ENCODE results near the gene ZFR.
"Not testable (repeated sequence)": the region's sequence is repeated elsewhere in the genome, so short reads cannot be mapped to it uniquely, and the experiment has no call there.

The ZFR gene

GRCh38 chr5:32403760-32404159, 40.8 kb downstream of the ZFR start:
- DNase-seq = no peak

DNA sequence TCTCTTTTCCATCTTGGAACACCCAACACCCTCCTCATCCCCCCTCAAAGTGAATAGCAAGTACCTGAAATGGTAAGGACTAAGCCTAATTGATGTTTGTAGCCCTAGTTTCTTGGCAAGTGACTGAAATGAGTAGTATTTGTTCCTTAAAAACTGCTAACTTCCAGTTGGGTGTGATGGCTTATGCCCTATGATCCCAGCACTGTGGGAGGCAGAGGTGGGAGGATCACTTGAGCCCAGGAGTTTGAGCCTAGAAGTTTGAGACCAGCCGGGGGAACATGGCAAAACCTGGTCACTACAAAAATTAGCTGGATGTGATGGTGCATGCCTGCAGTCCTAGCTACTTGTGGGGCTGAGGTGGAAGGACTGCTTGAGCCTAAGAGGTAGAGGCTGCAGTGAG, 44.1 kb downstream of the ZFR start:
- no peak for DNase-seq

- DNase-seq = not testable (repeated sequence)
Measured at GRCh38 chr5:32398754-32399153, 45.8 kb downstream of the ZFR start.

DNA sequence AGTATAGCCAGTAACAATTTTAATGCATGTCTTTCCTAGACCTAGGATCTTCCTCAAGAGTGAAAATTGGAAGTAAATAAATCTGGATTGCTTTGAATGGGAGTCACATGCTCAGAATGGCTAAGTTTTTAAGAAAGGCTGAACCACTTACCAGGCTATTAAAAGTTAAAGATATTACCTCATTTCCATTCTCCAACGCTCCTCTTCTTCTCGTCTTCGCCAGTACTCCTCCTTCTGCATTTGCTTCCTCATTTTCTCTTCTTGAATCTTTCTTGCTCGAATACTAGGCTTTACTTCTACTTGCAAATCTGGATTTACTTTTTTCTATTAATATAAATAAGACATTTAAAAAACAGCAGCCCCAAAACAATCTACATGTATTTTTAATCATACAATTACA, 49.6 kb downstream of the ZFR start:
- no peak for DNase-seq

DNA sequence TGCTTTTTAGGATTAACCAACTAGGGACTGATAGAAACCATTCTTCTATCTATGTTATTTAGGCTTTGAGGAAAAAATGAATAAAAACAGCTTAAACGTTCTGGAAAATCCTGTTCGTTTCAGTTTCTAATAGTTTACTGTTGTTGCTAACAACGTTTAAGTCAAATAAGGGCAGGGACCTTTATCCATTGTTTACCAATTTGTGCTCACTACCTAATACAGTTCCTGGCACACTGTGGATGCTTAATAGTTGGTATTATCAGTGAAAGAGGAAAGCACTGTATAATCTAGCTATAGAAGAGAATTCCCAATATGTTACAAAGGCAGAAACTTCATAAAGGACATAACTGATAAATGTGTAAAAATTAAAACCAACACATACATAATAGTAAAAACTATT, 52.5 kb downstream of the ZFR start:
- DNase-seq = no peak

- no peak for DNase-seq
Measured at GRCh38 chr5:32390819-32391591, 53.5 kb downstream of the ZFR start.

- DNase-seq = no peak
Measured at GRCh38 chr5:32388432-32389129, 56.0 kb downstream of the ZFR start.

- DNase-seq = no peak
Measured at GRCh38 chr5:32387841-32388240, 56.7 kb downstream of the ZFR start.

DNA sequence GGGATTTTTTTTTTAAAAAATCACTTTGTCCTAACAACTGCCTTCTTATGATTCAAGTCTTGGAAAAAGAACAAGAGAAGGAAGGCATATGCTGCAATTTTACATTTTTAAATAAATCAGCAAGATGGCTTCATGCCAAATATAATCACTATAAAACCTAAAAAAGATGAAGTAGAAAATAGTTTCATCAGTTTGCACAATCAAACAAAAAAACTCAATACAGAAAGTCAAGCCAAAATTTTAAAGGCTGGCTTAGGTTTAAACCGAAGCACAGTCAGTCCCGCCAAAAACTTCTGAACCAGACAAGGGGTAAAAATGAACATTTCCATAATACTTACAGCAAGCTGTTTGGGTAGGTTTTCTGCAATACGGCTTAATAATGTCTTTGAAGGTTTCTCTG, 57.3 kb downstream of the ZFR start:
- no peak for DNase-seq

DNA sequence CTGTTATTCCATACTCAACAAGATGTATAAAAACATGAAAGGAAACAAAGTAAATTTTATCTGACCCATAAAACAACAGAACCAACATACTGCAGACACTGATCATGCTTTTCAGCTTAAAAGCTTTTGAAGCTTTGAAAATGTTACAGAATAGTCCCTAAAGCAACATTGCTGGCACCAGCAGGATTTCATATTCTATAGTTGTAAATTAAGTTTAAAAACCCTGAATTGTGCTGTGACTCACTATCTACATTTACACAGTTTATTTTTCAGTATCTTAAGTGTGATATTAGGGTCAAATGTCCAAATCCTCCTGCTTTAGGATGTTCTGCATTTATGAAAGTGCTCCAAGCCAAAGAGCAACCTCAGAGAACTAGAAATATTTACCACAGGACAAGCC, 59.9 kb downstream of the ZFR start:
- no peak for DNase-seq

GRCh38 chr5:32383586-32383985, 61.0 kb downstream of the ZFR start:
- no peak for DNase-seq

DNA sequence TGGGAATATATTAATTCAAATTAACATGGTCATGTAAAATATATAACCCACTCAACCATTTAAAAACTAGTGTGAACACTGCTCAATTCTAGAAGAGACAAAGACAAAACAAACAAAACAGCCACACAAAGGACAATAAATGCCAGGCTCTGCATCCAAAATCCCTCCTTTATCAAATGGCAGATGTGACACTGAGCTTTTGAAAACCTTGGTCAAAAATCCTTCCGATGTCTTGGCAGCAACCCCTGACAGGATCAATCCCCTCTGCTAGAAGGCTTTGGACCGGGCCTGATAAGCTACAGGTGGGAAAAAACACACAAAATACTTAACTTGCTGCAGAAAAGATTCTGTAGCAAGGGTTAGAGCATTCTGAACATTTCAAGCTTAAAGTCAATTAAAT, 61.5 kb downstream of the ZFR start:
- no peak for DNase-seq

DNA sequence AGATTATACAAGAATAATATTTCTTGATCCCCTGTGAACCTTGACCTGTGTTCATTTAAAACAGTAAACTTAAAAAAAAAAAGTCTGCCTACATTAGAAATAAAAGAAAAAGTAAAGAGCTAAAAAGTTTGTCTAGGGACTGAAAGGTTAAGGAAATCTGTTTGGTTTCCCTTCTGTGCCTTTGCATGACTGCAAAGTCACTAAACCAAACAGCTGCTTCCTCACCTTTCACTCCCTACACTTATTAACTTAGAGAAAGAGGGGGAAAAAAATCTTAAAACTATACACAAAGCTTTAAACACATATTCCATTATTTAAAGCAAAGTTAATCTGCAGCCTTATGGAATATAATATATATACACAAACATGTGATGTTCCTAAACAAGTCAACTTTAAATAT, 65.1 kb downstream of the ZFR start:
- DNase-seq = no peak

- DNase-seq = no peak
Measured at GRCh38 chr5:32378966-32379365, 65.6 kb downstream of the ZFR start.

DNA sequence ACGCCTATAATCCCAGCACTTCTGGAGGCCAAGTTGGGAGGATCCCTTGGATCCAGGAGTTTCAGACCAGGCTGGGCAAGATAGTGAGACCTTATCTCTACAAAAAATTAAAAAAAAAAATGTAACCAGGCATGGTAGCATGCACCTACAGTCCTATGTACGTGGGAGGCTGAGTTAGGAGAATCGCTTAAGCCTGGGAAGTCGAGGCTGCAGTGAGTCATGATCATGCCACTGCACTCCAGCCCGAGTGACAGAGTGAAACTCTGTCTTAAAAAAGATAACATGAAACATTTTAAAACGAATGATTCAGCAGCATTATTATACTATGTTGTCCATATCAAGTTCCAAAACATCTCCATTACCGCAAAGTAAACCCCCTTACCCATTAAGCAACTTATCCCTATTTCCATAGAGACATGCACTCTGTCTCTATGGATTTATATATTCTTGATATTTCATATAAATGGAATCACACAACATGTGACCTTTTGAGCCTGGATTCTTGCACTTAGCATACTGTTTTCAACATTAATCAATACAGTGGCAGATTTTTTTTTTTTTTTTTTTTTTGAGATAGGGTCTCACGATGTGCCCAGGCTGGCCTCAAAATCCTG, 74.9 kb downstream of the ZFR start:
- DNase-seq = no peak

GRCh38 chr5:32369032-32369431, 75.5 kb downstream of the ZFR start:
- DNase-seq = no peak

- not testable (repeated sequence) for DNase-seq
Measured at GRCh38 chr5:32367271-32367670, 77.3 kb downstream of the ZFR start.

DNA sequence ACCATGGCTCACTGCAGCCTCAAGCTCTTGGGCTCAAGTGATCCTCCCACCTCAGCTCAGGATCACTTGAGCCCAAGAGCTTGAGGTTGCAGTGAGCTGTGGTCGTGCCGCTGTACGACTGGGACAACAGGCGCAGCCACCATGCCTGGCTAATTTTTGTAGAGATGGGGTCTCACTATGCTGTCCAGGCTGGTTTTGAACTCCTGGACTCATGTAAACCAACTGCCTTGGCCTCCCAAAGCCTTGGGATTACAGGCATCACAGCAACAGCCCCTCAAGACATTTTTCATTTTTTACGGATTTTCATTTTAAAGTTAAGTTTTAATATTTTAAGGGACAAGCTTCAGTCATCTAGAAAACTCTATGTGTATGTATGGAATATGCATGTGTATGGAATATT, 78.9 kb downstream of the ZFR start:
- no peak for DNase-seq

DNA sequence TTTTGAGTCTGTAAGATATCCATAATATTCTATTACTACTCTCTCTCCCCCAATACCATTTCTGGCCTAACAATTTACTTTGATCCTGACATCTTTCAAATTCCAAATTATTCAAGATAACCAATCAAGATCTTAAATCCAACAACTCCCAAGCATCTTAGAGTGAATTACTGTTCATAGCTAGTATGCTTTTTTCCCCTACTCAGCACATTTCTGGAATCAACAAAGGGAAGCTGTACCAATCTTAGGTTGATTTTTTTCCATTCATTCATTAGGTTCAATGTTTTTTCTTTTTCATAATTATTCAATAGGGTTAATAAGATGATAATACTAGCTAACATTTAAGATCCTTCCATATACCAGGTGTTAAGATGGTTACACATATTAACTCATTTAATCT, 81.5 kb downstream of the ZFR start:
- no peak for DNase-seq

- no peak for DNase-seq
Measured at GRCh38 chr5:32362527-32362926, 82.0 kb downstream of the ZFR start.

GRCh38 chr5:32360906-32361305, 83.6 kb downstream of the ZFR start:
- no peak for DNase-seq

GRCh38 chr5:32358611-32359010, 85.9 kb downstream of the ZFR start:
- DNase-seq = no peak

DNA sequence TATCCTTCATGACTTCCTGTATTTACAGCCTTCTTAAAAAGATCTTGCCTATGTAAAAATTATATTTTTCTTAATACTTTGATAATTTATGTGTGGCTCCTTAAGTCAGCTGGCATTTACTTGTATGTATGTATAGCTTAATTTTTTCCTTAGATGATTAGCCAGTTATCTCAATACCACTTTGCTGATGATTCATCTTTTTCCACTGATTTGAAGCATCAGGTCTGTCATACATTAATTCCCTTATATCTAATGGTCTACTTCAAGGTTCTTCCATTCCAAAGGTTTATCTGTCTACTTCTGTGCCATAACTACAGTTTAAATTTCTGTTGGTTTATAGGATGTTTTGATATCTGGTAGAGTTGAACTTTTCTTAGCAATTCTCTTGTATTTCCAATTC, 86.9 kb downstream of the ZFR start:
- no peak for DNase-seq

- no peak for DNase-seq
Measured at GRCh38 chr5:32355686-32356085, 88.9 kb downstream of the ZFR start.
